NCI-H2029 treated with DMSO at 0.1 percent for 48 hours (cell line): ENCODE results near the gene TYMS.
A peak's percentile ranks its signal among the peaks of the same experiment; 100 is the strongest.

Source experiments
- DNase-seq: peaks from one replicate; lab custom pipeline; 2025; lab: John Stamatoyannopoulos, UW

TYMS gene

DNA sequence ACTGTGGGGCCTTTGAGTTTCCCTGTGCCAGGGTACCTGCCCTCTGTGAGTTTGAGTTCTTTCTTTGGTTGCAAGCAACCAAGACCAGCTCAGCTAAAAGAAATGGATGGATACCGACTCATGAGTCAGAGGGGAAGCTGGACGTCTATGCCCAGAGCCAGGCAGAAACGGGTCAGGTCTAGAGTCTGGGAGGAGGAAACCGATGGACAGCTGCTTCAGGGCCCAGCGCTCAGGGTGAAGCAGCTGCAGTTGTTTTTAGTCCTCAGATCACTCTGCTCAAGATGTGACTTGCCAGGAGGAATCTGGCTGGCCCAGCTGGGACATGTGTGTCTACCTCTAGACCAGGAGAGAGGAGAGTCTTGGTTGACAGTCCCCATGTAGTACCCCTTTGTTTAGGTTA lies 10.1 kb upstream of the TYMS start:
- DNase-seq, result no peak

DNA sequence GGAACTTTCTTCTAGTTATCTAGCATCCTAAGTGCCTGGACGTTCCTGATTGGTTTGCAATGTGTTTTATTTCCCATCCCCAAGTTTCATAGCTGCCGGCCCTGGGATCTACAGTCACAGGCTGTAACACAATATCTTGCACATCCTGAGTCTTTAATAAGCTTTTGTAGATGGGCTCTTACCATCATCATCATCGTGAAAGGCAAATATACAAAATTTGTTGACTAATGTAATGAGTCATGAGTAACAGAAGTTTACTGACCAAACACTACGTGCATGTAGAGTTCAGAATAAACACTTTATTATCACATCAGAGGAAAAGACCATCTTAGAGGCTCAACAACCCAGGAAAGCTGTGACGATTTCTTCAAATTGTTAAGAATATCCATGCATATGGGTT lies 8.1 kb upstream of the TYMS start:
- no peak for DNase-seq

DNA sequence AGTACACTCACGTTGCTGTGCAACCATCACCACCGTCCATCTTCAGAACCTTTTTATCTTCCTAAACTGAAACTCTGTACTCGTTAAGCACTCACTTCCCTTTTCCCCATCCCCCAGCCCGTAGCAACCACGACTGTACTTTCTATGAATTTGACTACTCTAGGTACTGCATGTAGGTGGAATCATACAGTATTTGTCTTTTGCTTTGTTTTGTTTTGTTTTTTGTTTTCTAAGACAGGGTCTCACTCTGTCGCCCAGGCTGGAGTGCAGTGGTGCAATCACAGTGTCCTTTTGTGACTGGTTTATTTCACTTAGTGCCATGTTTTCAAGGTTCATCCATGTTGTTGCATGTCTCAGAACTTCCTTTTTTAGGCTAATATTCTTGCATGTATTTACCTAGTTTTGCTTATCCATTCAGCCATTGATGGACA lies 7.0 kb upstream of the TYMS start:
- peak; percentile 13 for DNase-seq

- DNase-seq, result no peak
These were observed 5.3 kb upstream of the TYMS start for GRCh38 chr18:652131-652530.

- no peak for DNase-seq
These were observed 3.9 kb upstream of the TYMS start for GRCh38 chr18:653512-653911.

GRCh38 chr18:654601-655000 lies 2.9 kb upstream of the TYMS start:
- DNase-seq, result no peak

- no peak for DNase-seq
These were observed 2.0 kb upstream of the TYMS start for GRCh38 chr18:655445-655844.

DNA sequence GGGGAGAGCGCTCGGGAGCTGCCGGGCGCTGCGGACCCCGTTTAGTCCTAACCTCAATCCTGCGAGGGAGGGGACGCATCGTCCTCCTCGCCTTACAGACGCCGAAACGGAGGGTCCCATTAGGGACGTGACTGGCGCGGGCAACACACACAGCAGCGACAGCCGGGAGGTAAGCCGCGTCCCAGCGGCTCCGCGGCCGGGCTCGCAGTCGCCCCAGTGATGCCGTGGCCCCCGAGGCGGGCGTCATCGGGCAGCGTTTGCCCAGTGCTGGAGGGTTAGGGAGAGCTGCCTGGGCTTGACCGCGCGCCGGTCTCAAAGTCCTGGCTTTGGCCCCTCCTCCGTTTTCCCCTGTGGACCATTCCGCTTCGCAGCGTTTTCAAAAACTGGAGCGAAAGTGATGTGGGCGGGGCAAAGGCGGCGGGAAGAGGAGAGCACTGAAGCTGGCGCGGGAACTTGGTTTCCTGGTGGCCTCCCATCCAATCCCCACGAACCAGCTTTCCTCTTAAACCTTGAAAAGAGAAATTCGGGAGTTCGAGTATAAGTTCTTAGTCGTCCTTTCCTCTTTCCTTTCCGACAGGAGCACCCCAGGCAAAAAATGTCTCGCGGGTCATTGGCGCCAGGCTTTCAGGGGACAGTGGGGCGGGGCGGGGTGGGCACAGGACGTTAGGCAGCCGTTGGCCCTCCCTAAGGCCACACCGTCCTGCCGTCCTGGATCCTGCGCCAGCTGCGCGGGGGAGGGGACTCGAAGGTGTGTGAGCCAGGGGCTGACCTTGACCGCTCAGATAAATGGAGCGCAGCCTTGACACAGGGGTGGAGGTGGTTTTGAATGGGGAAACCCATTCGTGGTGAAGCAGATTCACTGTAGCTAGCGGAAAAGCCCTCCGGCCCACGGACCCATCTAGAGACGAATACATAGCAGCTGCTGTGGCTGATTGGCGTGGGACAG lies 821 bp downstream of the TYMS start:
- peak; percentile 54 for DNase-seq

DNA sequence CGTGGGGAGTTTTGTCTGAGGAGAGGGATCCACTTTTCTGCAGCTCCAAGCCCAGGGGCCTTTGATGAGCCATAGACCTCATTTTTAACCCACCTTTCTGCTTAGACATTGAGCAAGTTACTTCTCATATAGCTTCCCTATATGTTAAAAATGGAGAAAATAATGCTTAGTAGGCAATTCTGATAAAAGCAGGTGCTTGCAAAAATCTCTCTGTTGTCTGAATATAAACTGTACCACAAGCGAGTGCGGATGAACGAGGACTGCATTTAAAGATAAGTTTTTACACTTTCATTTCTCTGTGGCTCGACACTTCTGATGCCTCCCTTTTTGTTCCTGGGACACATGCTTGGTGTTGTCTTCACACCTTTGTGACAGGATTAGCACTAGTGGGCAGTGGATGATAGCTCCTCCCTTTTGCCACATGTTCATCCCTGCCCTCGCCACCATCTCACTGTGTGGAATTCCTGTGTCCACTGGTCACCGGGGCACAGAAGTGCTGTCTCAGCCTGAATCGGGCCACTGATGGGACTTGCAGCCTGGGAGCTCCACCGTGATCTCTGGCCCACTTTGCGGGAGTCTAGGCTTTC lies 1.6 kb downstream of the TYMS start:
- no peak for DNase-seq

DNA sequence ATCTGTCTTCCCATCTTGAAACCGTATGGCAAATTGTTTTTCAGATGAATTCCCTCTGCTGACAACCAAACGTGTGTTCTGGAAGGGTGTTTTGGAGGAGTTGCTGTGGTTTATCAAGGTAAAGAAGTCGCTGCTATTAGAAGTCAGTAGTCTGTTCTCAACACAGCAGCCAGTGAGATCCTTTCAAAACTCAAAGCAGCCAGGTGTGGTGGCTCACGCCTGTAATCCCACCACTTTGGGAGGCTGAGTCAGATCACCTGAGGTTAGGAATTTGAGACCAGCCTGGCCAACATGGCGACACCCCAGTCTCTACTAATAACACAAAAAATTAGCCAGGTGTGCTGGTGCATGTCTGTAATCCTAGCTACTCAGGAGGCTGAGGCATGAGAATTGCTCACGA lies 2.1 kb downstream of the TYMS start:
- DNase-seq, result no peak

GRCh38 chr18:662197-662596 lies 4.7 kb downstream of the TYMS start:
- no peak for DNase-seq

DNA sequence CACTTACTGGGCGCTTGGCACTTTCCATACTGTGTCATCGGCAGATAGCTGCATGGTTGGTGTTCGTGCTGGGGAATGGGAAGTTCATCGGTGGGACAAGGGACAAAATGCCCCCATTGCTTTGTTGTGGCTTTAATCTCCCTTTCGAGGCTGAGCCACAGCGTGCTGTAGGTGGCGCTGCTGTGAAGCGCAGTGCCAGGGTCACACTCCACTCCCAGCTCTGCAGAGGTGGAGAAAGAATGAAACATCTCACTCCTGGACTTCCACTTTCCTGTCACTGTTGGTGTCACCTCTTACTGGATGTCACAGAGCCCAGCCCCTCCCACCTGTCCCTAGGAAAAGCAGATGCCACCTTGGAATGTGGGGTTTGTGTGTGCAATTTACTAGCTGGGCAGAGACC lies 8.7 kb downstream of the TYMS start:
- DNase-seq, result no peak

DNA sequence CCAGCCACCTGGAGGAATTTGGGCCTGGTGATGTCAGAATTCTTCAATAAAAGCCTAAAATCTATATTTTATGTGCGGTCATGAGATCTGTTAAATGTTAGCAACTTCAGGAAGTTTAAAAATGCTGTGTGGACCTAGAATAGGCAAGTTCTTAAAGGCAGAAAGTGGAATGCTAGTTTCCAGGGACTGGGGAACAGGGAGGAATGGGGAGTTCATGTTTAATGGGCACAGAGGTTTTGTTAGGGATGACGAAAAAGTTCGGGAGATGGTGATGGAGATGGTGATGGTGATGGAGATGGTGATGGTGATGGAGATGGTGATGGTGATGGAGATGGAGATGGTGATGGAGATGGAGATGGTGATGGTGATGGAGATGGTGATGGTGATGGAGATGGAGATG lies 9.2 kb downstream of the TYMS start:
- no peak for DNase-seq

GRCh38 chr18:668260-668659 lies 10.8 kb downstream of the TYMS start:
- DNase-seq, result no peak

- DNase-seq, result no peak
These were observed 11.6 kb downstream of the TYMS start for GRCh38 chr18:669077-669476.

DNA sequence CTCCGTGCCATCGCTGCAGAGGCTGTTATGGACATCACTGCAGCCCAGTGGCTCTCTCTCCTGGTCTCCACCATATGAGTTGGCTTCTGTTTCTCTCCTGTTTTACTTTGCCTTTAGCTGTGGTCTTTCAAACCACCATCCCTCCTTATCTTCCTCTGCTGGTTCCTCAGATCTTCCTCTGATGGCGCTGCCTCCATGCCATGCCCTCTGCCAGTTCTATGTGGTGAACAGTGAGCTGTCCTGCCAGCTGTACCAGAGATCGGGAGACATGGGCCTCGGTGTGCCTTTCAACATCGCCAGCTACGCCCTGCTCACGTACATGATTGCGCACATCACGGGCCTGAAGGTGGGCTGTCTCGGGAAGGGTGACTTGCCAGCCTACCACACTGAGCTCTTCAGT lies 13.1 kb downstream of the TYMS start:
- DNase-seq, result no peak

- no peak for DNase-seq
These were observed 14.0 kb downstream of the TYMS start for GRCh38 chr18:671405-671804.

- no peak for DNase-seq
These were observed 15.9 kb downstream of the TYMS start for GRCh38 chr18:673317-673716.

DNA sequence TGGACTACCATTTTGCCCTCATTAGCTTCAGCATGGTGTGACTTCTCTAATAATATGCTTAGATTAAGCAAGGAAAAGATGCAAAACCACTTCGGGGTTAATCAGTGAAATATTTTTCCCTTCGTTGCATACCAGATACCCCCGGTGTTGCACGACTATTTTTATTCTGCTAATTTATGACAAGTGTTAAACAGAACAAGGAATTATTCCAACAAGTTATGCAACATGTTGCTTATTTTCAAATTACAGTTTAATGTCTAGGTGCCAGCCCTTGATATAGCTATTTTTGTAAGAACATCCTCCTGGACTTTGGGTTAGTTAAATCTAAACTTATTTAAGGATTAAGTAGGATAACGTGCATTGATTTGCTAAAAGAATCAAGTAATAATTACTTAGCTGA lies 16.3 kb downstream of the TYMS start:
- no peak for DNase-seq

DNA sequence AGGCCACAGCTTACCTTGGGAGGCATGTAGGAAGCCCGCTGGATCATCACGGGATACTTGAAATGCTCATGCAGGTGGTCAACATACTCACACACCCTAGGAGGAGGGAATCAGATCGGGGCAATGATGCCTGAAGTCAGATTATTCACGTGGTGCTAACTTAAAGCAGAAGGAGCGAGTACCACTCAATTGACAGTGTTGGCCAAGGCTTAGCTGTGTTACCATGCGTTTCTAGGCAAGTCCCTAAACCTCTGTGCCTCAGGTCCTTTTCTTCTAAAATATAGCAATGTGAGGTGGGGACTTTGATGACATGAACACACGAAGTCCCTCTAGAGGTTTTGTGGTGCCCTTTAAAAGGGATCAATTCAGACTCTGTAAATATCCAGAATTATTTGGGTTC lies 17.9 kb downstream of the TYMS start:
- no peak for DNase-seq

DNA sequence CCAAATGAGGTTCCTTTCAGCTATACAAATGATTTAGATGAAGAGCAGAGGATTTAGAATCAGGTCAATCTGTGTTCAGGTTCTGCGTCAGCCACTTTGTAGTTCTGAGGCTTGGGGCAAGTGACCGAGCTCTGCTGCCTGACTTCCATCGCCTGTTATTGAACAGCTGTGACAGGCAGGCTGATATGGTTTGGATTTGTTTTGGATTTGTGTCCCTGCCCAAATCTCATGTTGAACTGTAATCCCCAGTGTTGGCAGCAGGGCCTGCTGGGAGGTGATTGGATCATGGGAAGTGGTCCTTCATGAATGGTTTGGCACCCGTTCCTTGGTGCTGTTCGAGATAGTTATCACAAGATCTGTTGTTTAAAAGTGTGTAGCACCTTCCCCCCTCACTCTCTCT lies 18.6 kb downstream of the TYMS start:
- no peak for DNase-seq

DNA sequence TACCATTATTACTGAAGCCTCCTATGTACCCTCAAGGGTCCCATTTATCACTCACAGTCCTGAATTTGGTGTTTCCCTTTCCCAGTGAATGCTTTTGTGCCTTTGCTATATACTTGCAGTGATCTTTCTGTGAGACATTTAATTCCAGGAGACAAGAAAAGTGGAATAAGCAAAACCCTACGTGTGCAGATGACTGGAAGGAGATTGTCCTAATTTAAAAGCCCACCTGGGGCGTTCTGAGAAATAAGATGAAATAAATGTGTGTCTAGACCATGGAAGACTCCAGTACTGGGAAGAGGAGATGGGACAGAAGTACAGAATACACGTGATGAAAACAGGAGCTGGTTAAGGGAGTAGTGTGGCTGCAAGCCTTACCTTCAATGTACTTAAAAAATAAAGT lies 19.3 kb downstream of the TYMS start:
- DNase-seq, result no peak

DNA sequence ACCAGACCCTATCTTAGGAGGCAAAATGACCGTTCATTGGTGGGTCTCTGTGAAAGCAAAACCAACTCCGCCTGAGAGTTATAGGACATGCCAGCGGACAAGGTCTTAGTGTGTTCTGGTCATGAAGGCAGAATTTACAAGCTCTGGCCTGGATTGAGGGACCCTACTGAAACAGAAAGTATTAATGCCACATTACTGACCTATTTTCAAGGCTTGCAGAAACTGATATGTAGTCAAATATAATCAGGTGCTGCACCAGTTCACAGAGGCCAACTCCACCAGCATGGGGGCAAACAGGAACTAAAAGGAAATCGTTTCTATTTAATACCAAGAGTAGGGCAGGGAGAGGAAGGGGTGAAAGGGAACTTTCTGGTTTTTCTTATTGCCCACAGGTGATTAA lies 19.7 kb downstream of the TYMS start:
- no peak for DNase-seq

- no peak for DNase-seq
These were observed 20.5 kb downstream of the TYMS start for GRCh38 chr18:677951-678381.
